Loucy (cell line): ENCODE results near the gene CLDND1.

Experiments used
- CTCF ChIP-seq: fragments of 200-600 bp; sonication (generic); conservative IDR thresholded peaks from 2 replicates; pipeline ENCODE4 v1.5.1; 2014; ENCODE audit warnings: mild to moderate bottlenecking, antibody characterized with exemption, low read length
- EZH2phosphoT487 ChIP-seq: fragments of 200-600 bp; IDR thresholded peaks from 2 replicates; pipeline ENCODE4 v1.6.1; 2018; ENCODE audit warnings: antibody characterized with exemption, mild to moderate bottlenecking, moderate library complexity, borderline replicate concordance

DNA sequence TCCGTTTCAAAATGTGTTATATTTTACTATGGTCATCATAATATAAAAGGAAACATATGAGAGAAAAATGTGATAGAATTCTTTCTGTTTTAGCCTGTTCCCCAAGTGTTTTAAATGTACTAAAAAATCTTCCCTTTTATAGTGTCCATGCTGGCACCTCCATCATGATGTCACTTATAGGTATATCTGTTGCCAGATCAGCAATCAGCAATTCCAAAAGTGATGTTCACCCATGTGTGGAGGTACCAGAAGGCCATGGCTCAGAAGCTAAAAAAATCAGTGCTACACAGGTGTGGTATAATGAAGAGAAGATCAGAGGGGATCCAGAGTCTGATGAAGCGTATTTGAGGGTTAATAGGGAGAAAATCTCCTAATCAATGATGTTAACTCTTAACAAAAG lies 8.0 kb upstream of the CLDND1 start:
- no peak for TF ChIP-seq EZH2phosphoT487
- TF ChIP-seq CTCF = no peak
